H9 (cell line): Measurements from ENCODE around the gene MIB2. TPM values are rescaled to one million over a fixed set of nuclear protein-coding genes. Genes with fewer than 3 reads are reported as not detected.
A peak's percentile ranks its signal among the peaks of the same experiment; 100 is the strongest.

Experiments used
- DNase-seq: peaks from one replicate; pipeline ENCODE4 v3.0.0-alpha.2; 2017
- H2AFZ ChIP-seq: one replicate; pipeline ENCODE4 v1.6.1; 2013; ENCODE audit warnings: mild to moderate bottlenecking, low read length, control low read depth, moderate library complexity
- H2AK5ac ChIP-seq: 2 replicates; pipeline ENCODE4 v1.6.1; 2013; ENCODE audit warnings: low read length, control low read depth, mixed read lengths; ENCODE audit not compliant: insufficient read length
- H2BK120ac ChIP-seq: one replicate; pipeline ENCODE4 v1.6.1; 2013; ENCODE audit warnings: low read depth, mild to moderate bottlenecking, low read length, control low read depth, inconsistent platforms; ENCODE audit not compliant: poor library complexity, severe bottlenecking
- H2BK12ac ChIP-seq: 2 replicates; pipeline ENCODE4 v1.6.1; 2013; ENCODE audit warnings: low read length, control low read depth, mixed read lengths, low read depth; ENCODE audit not compliant: insufficient read length
- H2BK15ac ChIP-seq: 2 replicates; pipeline ENCODE4 v1.6.1; 2013; ENCODE audit warnings: low read depth, low read length, control low read depth
- H2BK20ac ChIP-seq: one replicate; pipeline ENCODE4 v1.6.1; 2013; ENCODE audit warnings: low read depth, mild to moderate bottlenecking, low read length, control low read depth, inconsistent platforms; ENCODE audit not compliant: poor library complexity, severe bottlenecking
- H2BK5ac ChIP-seq: 2 replicates; pipeline ENCODE4 v1.6.1; 2013; ENCODE audit warnings: low read length, control low read depth, mixed read lengths; ENCODE audit not compliant: insufficient read length
- H3K14ac ChIP-seq: 2 replicates; pipeline ENCODE4 v1.6.1; 2013; ENCODE audit warnings: low read length, control low read depth; ENCODE audit not compliant: insufficient read depth
- H3K18ac ChIP-seq: 2 replicates; pipeline ENCODE4 v1.6.1; 2013; ENCODE audit warnings: low read depth, mild to moderate bottlenecking, mixed read lengths, low read length, control low read depth; ENCODE audit not compliant: insufficient read length
- H3K23ac ChIP-seq: 2 replicates; pipeline ENCODE4 v1.6.1; 2013; ENCODE audit warnings: low read length, control low read depth, mixed read lengths, low read depth; ENCODE audit not compliant: insufficient read length
- H3K23me2 ChIP-seq: 2 replicates; pipeline ENCODE4 v1.6.1; 2013; ENCODE audit warnings: low read depth, mild to moderate bottlenecking, mixed read lengths, low read length, control low read depth; ENCODE audit not compliant: insufficient read length, poor library complexity, severe bottlenecking
- H3K27ac ChIP-seq: 2 replicates; pipeline ENCODE4 v1.5.1; 2013; ENCODE audit warnings: low read length, control low read depth, mixed read lengths, low read depth; ENCODE audit not compliant: insufficient read length
- H3K27me3 ChIP-seq: 2 replicates; pipeline ENCODE4 v1.6.1; 2013; ENCODE audit warnings: low read length, control low read depth, inconsistent platforms; ENCODE audit not compliant: insufficient read depth
- H3K4ac ChIP-seq: 2 replicates; pipeline ENCODE4 v1.6.1; 2013; ENCODE audit warnings: low read depth, mild to moderate bottlenecking, control low read depth, inconsistent platforms, low read length, moderate library complexity
- H3K4me1 ChIP-seq: 2 replicates; pipeline ENCODE4 v1.6.1; 2013; ENCODE audit warnings: low read length, control low read depth, inconsistent platforms; ENCODE audit not compliant: insufficient read depth
- H3K4me2 ChIP-seq: 2 replicates; pipeline ENCODE4 v1.6.1; 2013; ENCODE audit warnings: low read length, control low read depth, mixed read lengths; ENCODE audit not compliant: insufficient read length, insufficient read depth
- H3K56ac ChIP-seq: 2 replicates; pipeline ENCODE4 v1.6.1; 2013; ENCODE audit warnings: low read depth, mild to moderate bottlenecking, mixed read lengths, low read length, control low read depth; ENCODE audit not compliant: insufficient read length
- H3K79me1 ChIP-seq: 2 replicates; pipeline ENCODE4 v1.6.1; 2013; ENCODE audit warnings: low read depth, mild to moderate bottlenecking, moderate library complexity, low read length, control low read depth, inconsistent platforms; ENCODE audit not compliant: insufficient read depth, poor library complexity, severe bottlenecking
- H3K79me2 ChIP-seq: 2 replicates; pipeline ENCODE4 v1.6.1; 2013; ENCODE audit warnings: low read length, control low read depth, inconsistent platforms; ENCODE audit not compliant: insufficient read depth
- H3K9ac ChIP-seq: 2 replicates; pipeline ENCODE4 v1.6.1; 2013; ENCODE audit warnings: low read length, control low read depth, mixed read lengths; ENCODE audit not compliant: insufficient read length; ENCODE audit errors: extremely low read depth
- H3K9me3 ChIP-seq: one replicate; pipeline ENCODE4 v1.6.1; 2013; ENCODE audit warnings: low read depth, low read length, inconsistent platforms; ENCODE audit not compliant: control insufficient read depth
- H3T11ph ChIP-seq: one replicate; pipeline ENCODE4 v1.6.1; 2013; ENCODE audit warnings: mild to moderate bottlenecking, low read length, control low read depth, inconsistent platforms
- H4K20me1 ChIP-seq: one replicate; pipeline ENCODE4 v1.6.1; 2013; ENCODE audit not compliant: control insufficient read depth, insufficient read length, insufficient read depth
- H4K5ac ChIP-seq: 2 replicates; pipeline ENCODE4 v1.6.1; 2013; ENCODE audit warnings: low read depth, mild to moderate bottlenecking, mixed read lengths, low read length, control low read depth; ENCODE audit not compliant: insufficient read length
- H4K8ac ChIP-seq: replicated peaks from 2 replicates; pipeline ENCODE4 v1.6.1; 2013; ENCODE audit warnings: low read length, control low read depth, mixed read lengths, low read depth; ENCODE audit not compliant: insufficient read length
- H4K91ac ChIP-seq: 2 replicates; pipeline ENCODE4 v1.6.1; 2013; ENCODE audit warnings: low read depth, mild to moderate bottlenecking, moderate library complexity, mixed read lengths, low read length, control low read depth; ENCODE audit not compliant: insufficient read length
- H3K27ac Mint-ChIP-seq, 3 experiments: 2 replicates in 2 of 3; 3 replicates in 1 of 3; pipeline ENCODE4 v1.8.0; 2020 to 2021; ENCODE audit warnings: mixed read lengths in 3 of 3, mild to moderate bottlenecking in 1 of 3, moderate library complexity in 1 of 3
- H3K27me3 Mint-ChIP-seq: 2 replicates; pipeline ENCODE4 v1.8.0; 2021; ENCODE audit warnings: low read depth, mild to moderate bottlenecking, moderate library complexity, mixed read lengths
- H3K36me3 Mint-ChIP-seq, 3 experiments: 2 replicates in 2 of 3; 3 replicates in 1 of 3; pipeline ENCODE4 v1.8.0; 2020 to 2021; ENCODE audit warnings: low read depth in 3 of 3, mixed read lengths in 3 of 3; ENCODE audit not compliant: insufficient read depth in 1 of 3
- H3K4me1 Mint-ChIP-seq, 2 experiments: 2 replicates each; pipeline ENCODE4 v1.8.0; 2020; ENCODE audit warnings: mixed read lengths in 2 of 2
- H3K4me3 Mint-ChIP-seq, 2 experiments: 2 replicates in 1 of 2; 3 replicates in 1 of 2; pipeline ENCODE4 v1.8.0; 2020 to 2021; ENCODE audit warnings: mild to moderate bottlenecking in 2 of 2, mixed read lengths in 2 of 2, moderate library complexity in 1 of 2
- H3K9me3 Mint-ChIP-seq, 2 experiments: 2 replicates in 1 of 2; 3 replicates in 1 of 2; pipeline ENCODE4 v1.8.0; 2020; ENCODE audit warnings: mild to moderate bottlenecking in 2 of 2, mixed read lengths in 2 of 2, moderate library complexity in 1 of 2
- CTCF ChIP-seq: fragments of 200-600 bp; sonication (generic); conservative IDR thresholded peaks from 3 replicates; pipeline ENCODE4 v1.8.0; 2021; ENCODE audit warnings: antibody characterized with exemption, mild to moderate bottlenecking
- WGBS: extraction: QIAGEN DNeasy Blood & Tissue Kit; methylation state at CpG from one replicate; pipeline ENCODE4 v1.1.7; 2013; ENCODE audit warnings: missing lambda C conversion rate, low lambda C conversion rate, mixed read lengths; ENCODE audit not compliant: insufficient read length; ENCODE audit errors: extremely low coverage; 5-methylcytosine and 5-hydroxymethylcytosine counted together
- total RNA-seq: library from RNA; stranded (reverse); gene quantifications from 2 replicates; pipeline ENCODE4 v1.2.1, GENCODE V29; 2021

The MIB2 gene
- total RNA-seq, 1 experiment from 2014 or later = 77.8 TPM

- Mint-ChIP-seq H3K4me1 (peaks cover 13 to 16% of the 10 kb centered on the region in 2 experiments), H3K27ac (0 out of 7 replicates have a peak overlapping the region, but pooled peaks of 1 of the 3 experiments have one; percentile 7), H3K4me3 (peak overlapping the region in 1 of 2 experiments; percentile 29; a peak in 2 of 5 replicates), H3K27me3 (peaks cover 5% of the 10 kb centered on the region), H3K36me3 (peaks cover 0 to 7% (median 0%) of the 10 kb centered on the region in 3 experiments; a peak in 2 of 7 replicates), H3K9me3 (no peaks in the 10 kb centered on the region; a peak in 1 of 5 replicates)
- Histone ChIP-seq H3K23me2 (peaks cover 7% of the 10 kb centered on the region), H2BK5ac (no peak overlapping the region), H3K18ac (no peak overlapping the region), H3K23ac (no peak overlapping the region), H2AK5ac (no peak overlapping the region), H2BK12ac (no peak overlapping the region), H3K4me2 (no peak overlapping the region), H2BK15ac (no peak overlapping the region), H3K27me3 (no peaks in the 10 kb centered on the region), H3K9me3 (no peaks in the 10 kb centered on the region), H3K79me2 (no peaks in the 10 kb centered on the region), H2BK120ac (no peak overlapping the region), H3K14ac (no peak overlapping the region), H2AFZ (no peak overlapping the region), H2BK20ac (no peak overlapping the region), H4K5ac (no peak overlapping the region), H4K20me1 (no peaks in the 10 kb centered on the region), H4K8ac (no peak overlapping the region), H4K91ac (no peak overlapping the region), H3K79me1 (no peaks in the 10 kb centered on the region), H3T11ph (no peak overlapping the region), H3K4ac (no peak overlapping the region), H3K56ac (no peak overlapping the region), H3K9ac (no peak overlapping the region), H3K4me1 (peaks cover 5% of the 10 kb centered on the region; the same call in 1 of the 2 replicates), H3K27ac (no peak overlapping the region)
- WGBS = no CpG with 5 or more reads among the region's 12 CpGs
- DNase-seq = no peak
- no peak for TF ChIP-seq CTCF
Measured at GRCh38 chr1:1609822-1610485, 5.3 kb upstream of the MIB2 start.
